NCI-H2081 treated with DMSO at 0.1 percent for 48 hours (cell line): ENCODE data around the gene SH3BGRL3.

Experiments used
- DNase-seq: peaks from one replicate; lab custom pipeline; 2025; lab: John Stamatoyannopoulos, UW

Gene SH3BGRL3

GRCh38 chr1:26277719-26278118 lies 2.2 kb upstream of the SH3BGRL3 start:
- DNase-seq: no peak

- no peak for DNase-seq
These were observed 1.6 kb upstream of the SH3BGRL3 start for GRCh38 chr1:26278303-26278702.

- no peak for DNase-seq
These were observed 996 bp upstream of the SH3BGRL3 start for GRCh38 chr1:26278724-26279455.

GRCh38 chr1:26280333-26281042 lies 602 bp downstream of the SH3BGRL3 start:
- no peak for DNase-seq

GRCh38 chr1:26281091-26281958 lies 1.4 kb downstream of the SH3BGRL3 start:
- no peak for DNase-seq

- DNase-seq: no peak
These were observed 2.1 kb downstream of the SH3BGRL3 start for GRCh38 chr1:26281971-26282370.

GRCh38 chr1:26282401-26282918 lies 2.6 kb downstream of the SH3BGRL3 start:
- no peak for DNase-seq

GRCh38 chr1:26283279-26283853 lies 3.5 kb downstream of the SH3BGRL3 start:
- no peak for DNase-seq

- DNase-seq: no peak
These were observed 4.1 kb downstream of the SH3BGRL3 start for GRCh38 chr1:26283871-26284596.

- no peak for DNase-seq
These were observed 4.9 kb downstream of the SH3BGRL3 start for GRCh38 chr1:26284597-26285347.

GRCh38 chr1:26285366-26286063 lies 5.6 kb downstream of the SH3BGRL3 start:
- no peak for DNase-seq

GRCh38 chr1:26286064-26286416 lies 6.2 kb downstream of the SH3BGRL3 start:
- no peak for DNase-seq

- DNase-seq: no peak
These were observed 7.3 kb downstream of the SH3BGRL3 start for GRCh38 chr1:26287033-26287711.

- no peak for DNase-seq
These were observed 7.9 kb downstream of the SH3BGRL3 start for GRCh38 chr1:26287811-26288210.

- no peak for DNase-seq
These were observed 8.5 kb downstream of the SH3BGRL3 start for GRCh38 chr1:26288311-26288941.

- no peak for DNase-seq
These were observed 9.5 kb downstream of the SH3BGRL3 start for GRCh38 chr1:26289158-26290059.

- no peak for DNase-seq
These were observed 10.4 kb downstream of the SH3BGRL3 start for GRCh38 chr1:26290122-26290881.
